SJSA1 (cell line): ENCODE results near the gene RPS27L. TPM values are rescaled to one million over a fixed set of nuclear protein-coding genes. Genes with fewer than 3 reads are reported as not detected.
"Not testable (repeated sequence)": the region's sequence is repeated elsewhere in the genome, so short reads cannot be mapped to it uniquely, and the experiment has no call there.

ENCODE experiments used
- DNase-seq, 2 experiments: peaks; one replicate each; pipeline ENCODE4 v3.0.0-alpha.2; 2015 to 2020; ENCODE audit warnings: low spot score in 2 of 2, low read depth in 1 of 2
- H3K27ac ChIP-seq: fragments of 250-450 bp; sonication (Bioruptor Pico); 2 replicates; pipeline ENCODE4 v1.5.1; 2020; ENCODE audit warnings: mild to moderate bottlenecking, moderate library complexity
- H3K27me3 ChIP-seq: fragments of 250-450 bp; sonication (Bioruptor Pico); replicated peaks from 2 replicates; pipeline ENCODE4 v1.5.1; 2020; ENCODE audit warnings: mild to moderate bottlenecking, moderate library complexity
- H3K36me3 ChIP-seq: fragments of 250-450 bp; sonication (Bioruptor Pico); 2 replicates; pipeline ENCODE4 v1.5.1; 2020; ENCODE audit warnings: mild to moderate bottlenecking
- H3K4me1 ChIP-seq: fragments of 250-450 bp; sonication (Bioruptor Pico); replicated peaks from 2 replicates; pipeline ENCODE4 v1.6.1; 2021; ENCODE audit warnings: mild to moderate bottlenecking
- H3K4me3 ChIP-seq: fragments of 250-450 bp; sonication (Bioruptor Pico); 2 replicates; pipeline ENCODE4 v1.5.1; 2020; ENCODE audit warnings: mild to moderate bottlenecking
- H3K9me3 ChIP-seq: fragments of 250-450 bp; sonication (Bioruptor Pico); replicated peaks from 2 replicates; pipeline ENCODE4 v1.5.1; 2020; ENCODE audit warnings: mild to moderate bottlenecking
- total RNA-seq: library from RNA; depleted of rRNA; stranded (reverse); fragments of >200 nt; shearing (Covaris generic); gene quantifications from 2 replicates; pipeline ENCODE4 v1.2.3, GENCODE V29; 2014; rRNA removed

Gene RPS27L
- total RNA-seq, 1 experiment from 2014 or later, result 148 TPM

GRCh38 chr15:63112871-63113270 lies 44.4 kb downstream of the RPS27L start:
- H3K9me3 ChIP-seq, result no peaks in the 10 kb centered on the region
- no peaks in the 10 kb centered on the region for H3K27me3 ChIP-seq
- no peak for DNase-seq
- no peak overlapping the region for H3K4me3 ChIP-seq
- no peaks in the 10 kb centered on the region for H3K36me3 ChIP-seq
- peak overlapping the region; percentile 50; the same call in 1 of the 2 replicates for H3K27ac ChIP-seq
- H3K4me1 ChIP-seq, result peaks cover 53% of the 10 kb centered on the region

GRCh38 chr15:63111481-63111880 lies 45.8 kb downstream of the RPS27L start:
- H3K4me1 ChIP-seq, result peaks cover 56% of the 10 kb centered on the region
- no peak overlapping the region for H3K27ac ChIP-seq
- H3K36me3 ChIP-seq, result no peaks in the 10 kb centered on the region
- DNase-seq, result no peak
- no peaks in the 10 kb centered on the region for H3K27me3 ChIP-seq
- H3K9me3 ChIP-seq, result no peaks in the 10 kb centered on the region
- no peak overlapping the region for H3K4me3 ChIP-seq

- DNase-seq, result no peak
- Histone ChIP-seq H3K36me3 (no peaks in the 10 kb centered on the region), H3K27ac (no peak overlapping the region), H3K4me3 (no peak overlapping the region), H3K4me1 (peaks cover 52% of the 10 kb centered on the region), H3K27me3 (no peaks in the 10 kb centered on the region), H3K9me3 (no peaks in the 10 kb centered on the region)
Measured at GRCh38 chr15:63110428-63111026, 46.8 kb downstream of the RPS27L start.

DNA sequence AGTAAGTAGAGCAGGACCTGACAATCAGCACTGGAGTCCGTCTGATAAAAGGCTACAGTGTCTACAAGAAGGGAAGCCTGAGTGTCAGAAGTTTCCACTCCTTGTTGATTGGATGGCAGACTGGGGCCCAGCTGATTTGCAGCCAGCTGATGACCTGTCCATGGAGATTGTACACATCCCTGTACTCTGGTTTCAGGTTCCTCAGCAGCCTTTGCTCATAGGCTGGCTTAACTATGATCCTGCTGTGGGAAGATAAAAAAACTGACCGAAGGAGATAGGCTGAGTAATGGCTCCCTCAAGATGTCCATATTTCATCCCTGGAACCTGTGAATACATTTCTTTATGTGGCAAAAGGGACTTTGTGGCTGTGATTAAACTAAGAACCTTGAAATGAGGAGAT lies 47.4 kb downstream of the RPS27L start:
- Histone ChIP-seq H3K4me3 (no peak overlapping the region), H3K4me1 (peaks cover 52% of the 10 kb centered on the region), H3K27me3 (no peaks in the 10 kb centered on the region), H3K36me3 (no peaks in the 10 kb centered on the region), H3K9me3 (no peaks in the 10 kb centered on the region), H3K27ac (no peak overlapping the region)
- no peak for DNase-seq

GRCh38 chr15:63109498-63109897 lies 47.8 kb downstream of the RPS27L start:
- H3K9me3 ChIP-seq, result no peaks in the 10 kb centered on the region
- DNase-seq, result no peak
- no peak overlapping the region for H3K4me3 ChIP-seq
- peaks cover 48% of the 10 kb centered on the region for H3K4me1 ChIP-seq
- H3K27me3 ChIP-seq, result no peaks in the 10 kb centered on the region
- H3K36me3 ChIP-seq, result no peaks in the 10 kb centered on the region
- peak overlapping the region; percentile 87 for H3K27ac ChIP-seq

DNA sequence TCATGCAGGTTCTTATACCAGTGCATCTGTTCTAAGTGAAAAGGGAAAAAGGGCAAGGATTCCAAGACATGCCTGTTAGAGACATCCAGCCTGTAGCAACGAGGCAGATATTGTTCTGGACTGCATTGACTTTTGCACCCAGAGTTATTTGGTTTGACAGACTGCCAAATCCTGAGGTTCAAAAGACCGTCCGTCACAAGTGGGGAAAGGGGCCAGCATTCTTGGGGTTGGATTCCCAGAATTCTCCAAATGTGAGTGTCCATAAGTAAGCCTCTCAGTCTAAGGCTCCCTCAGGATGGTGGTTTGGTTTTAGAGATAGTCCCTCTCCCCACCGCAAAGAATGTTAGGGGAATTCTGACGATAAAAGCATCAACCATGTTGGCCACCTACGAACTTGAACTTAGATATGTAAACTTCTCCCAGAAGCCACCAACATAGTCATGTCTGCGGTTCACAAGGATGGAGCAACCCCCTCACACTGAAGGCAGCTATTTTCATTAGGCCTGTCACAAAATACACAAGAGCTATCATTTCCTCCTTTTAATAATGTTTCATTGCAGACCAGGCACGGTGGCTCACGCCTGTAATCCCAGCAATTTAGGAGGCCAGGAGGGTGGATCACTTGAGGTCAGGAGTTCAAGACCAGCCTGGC lies 49.3 kb downstream of the RPS27L start:
- no peaks in the 10 kb centered on the region for H3K36me3 ChIP-seq
- H3K4me3 ChIP-seq, result no peak overlapping the region
- H3K4me1 ChIP-seq, result peaks cover 36% of the 10 kb centered on the region
- no peaks in the 10 kb centered on the region for H3K9me3 ChIP-seq
- DNase-seq, result peak; percentile 97 to 100
- H3K27ac ChIP-seq, result peak overlapping the region; percentile 87
- H3K27me3 ChIP-seq, result no peaks in the 10 kb centered on the region

GRCh38 chr15:63105354-63105753 lies 51.9 kb downstream of the RPS27L start:
- H3K36me3 ChIP-seq, H3K4me3 ChIP-seq, H3K27ac ChIP-seq, DNase-seq, H3K27me3 ChIP-seq, H3K9me3 ChIP-seq: not testable (repeated sequence)
- H3K4me1 ChIP-seq, result peaks cover 27% of the 10 kb centered on the region

DNA sequence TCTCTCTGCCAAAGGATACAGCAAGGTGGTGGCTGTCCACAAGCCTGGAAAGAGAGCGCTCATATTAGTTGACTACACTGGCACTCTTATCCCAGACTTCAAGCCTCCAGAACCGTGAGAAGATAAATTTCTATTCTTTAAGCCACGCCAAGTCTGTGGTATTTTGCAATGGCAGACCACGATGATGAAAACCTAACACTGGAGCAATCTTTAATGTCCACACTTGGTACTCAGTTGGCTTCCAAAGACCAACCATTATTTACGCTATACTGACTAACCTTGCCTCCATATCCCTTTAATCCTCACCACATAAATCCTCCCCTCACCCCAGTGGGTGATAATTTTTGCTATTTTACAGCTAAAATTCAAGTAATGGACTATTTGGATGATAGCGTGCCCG lies 52.5 kb downstream of the RPS27L start:
- Histone ChIP-seq H3K9me3 (0 out of 2 replicates have a peak, but pooled peaks cover 3% of the 10 kb centered on the region), H3K27ac (no peak overlapping the region), H3K36me3 (no peaks in the 10 kb centered on the region), H3K4me3 (no peak overlapping the region), H3K4me1 (peaks cover 27% of the 10 kb centered on the region), H3K27me3 (no peaks in the 10 kb centered on the region)
- DNase-seq, result peak in 1 of 2 experiments; percentile 12

DNA sequence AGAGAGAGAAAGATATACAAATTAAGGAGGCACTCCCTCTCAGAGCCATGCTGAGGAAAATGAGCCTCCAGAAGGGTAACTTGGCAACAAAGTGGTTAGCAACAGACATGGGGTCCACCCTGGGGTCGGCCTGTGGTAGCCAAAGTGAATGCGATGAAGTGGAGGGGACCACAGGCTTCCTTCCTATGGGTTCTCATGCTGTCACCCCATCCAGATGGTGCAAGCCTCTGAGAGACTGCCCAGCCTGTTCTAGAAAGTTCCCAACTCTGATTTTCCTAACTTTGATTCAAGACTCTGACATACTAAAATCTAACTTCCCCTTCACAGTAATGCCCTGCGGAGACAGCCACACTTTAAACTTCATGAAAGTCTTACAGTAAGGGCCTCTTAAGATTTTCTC lies 53.9 kb downstream of the RPS27L start:
- peak in 1 of 2 experiments; percentile 21 for DNase-seq
- H3K4me3 ChIP-seq, result no peak overlapping the region
- H3K27me3 ChIP-seq, result no peaks in the 10 kb centered on the region
- H3K4me1 ChIP-seq, result peaks cover 15% of the 10 kb centered on the region
- no peak overlapping the region for H3K27ac ChIP-seq
- H3K36me3 ChIP-seq, result no peaks in the 10 kb centered on the region
- 0 out of 2 replicates have a peak, but pooled peaks cover 3% of the 10 kb centered on the region for H3K9me3 ChIP-seq

- H3K4me1 ChIP-seq, result peaks cover 39% of the 10 kb centered on the region
- not testable (repeated sequence) for H3K27me3 ChIP-seq, DNase-seq, H3K27ac ChIP-seq, H3K9me3 ChIP-seq, H3K36me3 ChIP-seq, H3K4me3 ChIP-seq
Measured at GRCh38 chr15:63099581-63099980, 57.7 kb downstream of the RPS27L start.

- not testable (repeated sequence) for H3K36me3 ChIP-seq, DNase-seq, H3K9me3 ChIP-seq, H3K27ac ChIP-seq, H3K27me3 ChIP-seq, H3K4me3 ChIP-seq
- peaks cover 46% of the 10 kb centered on the region for H3K4me1 ChIP-seq
Measured at GRCh38 chr15:63098901-63099300, 58.4 kb downstream of the RPS27L start.

Other genes starting within 250 kb of the RPS27L start
- 1,245 and 1,667 TPM in 2 replicates for gene TPM1, start 114.7 kb downstream of the RPS27L start, total RNA-seq
- 71.8 and 100 TPM in 2 replicates for gene LACTB, start 35.6 kb downstream of the RPS27L start, total RNA-seq
- 66.8 and 75.1 TPM in 2 replicates for gene RAB8B, start 32.1 kb upstream of the RPS27L start, total RNA-seq
- gene APH1B, start 120.1 kb upstream of the RPS27L start, total RNA-seq, result 24.1 and 26.8 TPM in 2 replicates
- 3.7 and 5.6 TPM in 2 replicates for gene CA12, start 224.4 kb upstream of the RPS27L start, total RNA-seq